ENCODE data around the gene SLC22A23.

SLC22A23 gene

DNA sequence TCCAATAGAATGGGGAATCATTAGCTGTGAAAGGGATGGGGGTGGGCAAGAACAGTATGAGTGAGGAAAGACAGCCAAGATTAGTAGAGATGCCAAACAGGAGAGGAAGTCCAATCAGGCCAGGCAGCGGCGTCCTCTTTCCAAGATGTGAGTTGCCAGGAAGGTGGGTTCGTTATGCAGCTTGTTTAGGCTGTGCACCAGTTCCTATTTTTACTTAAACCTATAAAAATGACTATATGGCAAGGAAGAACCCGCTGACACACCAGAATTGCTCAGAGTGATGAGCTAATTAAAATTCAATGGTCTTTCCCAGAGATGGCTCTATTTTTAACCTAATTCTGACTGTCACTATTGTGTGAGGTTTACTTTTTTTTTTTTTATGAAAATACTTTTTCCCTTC, 88.2 kb downstream of the SLC22A23 start:
- TF ChIP-seq TCF12 (IDR thresholded peaks at IDR 0.05; ENCODE audit: low read depth): no peak
- TF ChIP-seq, protein P1, sequence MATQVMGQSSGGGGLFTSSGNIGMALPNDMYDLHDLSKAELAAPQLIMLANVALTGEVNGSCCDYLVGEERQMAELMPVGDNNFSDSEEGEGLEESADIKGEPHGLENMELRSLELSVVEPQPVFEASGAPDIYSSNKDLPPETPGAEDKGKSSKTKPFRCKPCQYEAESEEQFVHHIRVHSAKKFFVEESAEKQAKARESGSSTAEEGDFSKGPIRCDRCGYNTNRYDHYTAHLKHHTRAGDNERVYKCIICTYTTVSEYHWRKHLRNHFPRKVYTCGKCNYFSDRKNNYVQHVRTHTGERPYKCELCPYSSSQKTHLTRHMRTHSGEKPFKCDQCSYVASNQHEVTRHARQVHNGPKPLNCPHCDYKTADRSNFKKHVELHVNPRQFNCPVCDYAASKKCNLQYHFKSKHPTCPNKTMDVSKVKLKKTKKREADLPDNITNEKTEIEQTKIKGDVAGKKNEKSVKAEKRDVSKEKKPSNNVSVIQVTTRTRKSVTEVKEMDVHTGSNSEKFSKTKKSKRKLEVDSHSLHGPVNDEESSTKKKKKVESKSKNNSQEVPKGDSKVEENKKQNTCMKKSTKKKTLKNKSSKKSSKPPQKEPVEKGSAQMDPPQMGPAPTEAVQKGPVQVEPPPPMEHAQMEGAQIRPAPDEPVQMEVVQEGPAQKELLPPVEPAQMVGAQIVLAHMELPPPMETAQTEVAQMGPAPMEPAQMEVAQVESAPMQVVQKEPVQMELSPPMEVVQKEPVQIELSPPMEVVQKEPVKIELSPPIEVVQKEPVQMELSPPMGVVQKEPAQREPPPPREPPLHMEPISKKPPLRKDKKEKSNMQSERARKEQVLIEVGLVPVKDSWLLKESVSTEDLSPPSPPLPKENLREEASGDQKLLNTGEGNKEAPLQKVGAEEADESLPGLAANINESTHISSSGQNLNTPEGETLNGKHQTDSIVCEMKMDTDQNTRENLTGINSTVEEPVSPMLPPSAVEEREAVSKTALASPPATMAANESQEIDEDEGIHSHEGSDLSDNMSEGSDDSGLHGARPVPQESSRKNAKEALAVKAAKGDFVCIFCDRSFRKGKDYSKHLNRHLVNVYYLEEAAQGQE (IDR thresholded peaks at IDR 0.05; ENCODE audit: low read depth): no peak
- TF ChIP-seq FOXM1 (IDR thresholded peaks at IDR 0.05; ENCODE audit: borderline replicate concordance, low read depth): no peak
- TF ChIP-seq YY1 (IDR thresholded peaks at IDR 0.05; ENCODE audit: low read depth): no peak
- TF ChIP-seq EGR1 (IDR thresholded peaks at IDR 0.05): no peak
- TF ChIP-seq, protein P2, sequence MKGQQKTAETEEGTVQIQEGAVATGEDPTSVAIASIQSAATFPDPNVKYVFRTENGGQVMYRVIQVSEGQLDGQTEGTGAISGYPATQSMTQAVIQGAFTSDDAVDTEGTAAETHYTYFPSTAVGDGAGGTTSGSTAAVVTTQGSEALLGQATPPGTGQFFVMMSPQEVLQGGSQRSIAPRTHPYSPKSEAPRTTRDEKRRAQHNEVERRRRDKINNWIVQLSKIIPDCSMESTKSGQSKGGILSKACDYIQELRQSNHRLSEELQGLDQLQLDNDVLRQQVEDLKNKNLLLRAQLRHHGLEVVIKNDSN (IDR thresholded peaks at IDR 0.05): no peak

DNA sequence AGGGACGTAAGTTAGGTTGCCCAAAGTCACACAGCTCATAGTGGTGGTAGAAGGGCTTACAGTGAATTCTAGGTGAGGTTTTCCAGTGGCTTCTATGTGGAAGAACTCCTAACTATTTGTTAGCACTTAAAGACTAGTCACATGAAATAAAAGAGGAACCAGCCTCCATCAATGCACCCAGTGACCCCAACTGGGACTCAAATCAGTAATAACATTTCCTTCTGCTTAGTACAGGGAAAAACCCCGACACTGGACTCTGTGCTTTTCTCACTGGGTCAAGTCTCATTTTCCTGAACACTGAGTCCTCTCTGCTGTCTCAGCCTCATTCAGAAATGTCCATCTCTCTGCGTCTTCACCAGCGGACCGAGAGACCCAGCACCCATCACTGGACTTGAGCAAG, 89.2 kb downstream of the SLC22A23 start:
- no peak for TF ChIP-seq TCF12 (IDR thresholded peaks at IDR 0.05; ENCODE audit: low read depth)
- no peak for TF ChIP-seq EP300 (IDR thresholded peaks at IDR 0.05; ENCODE audit: borderline replicate concordance)
- no peak for TF ChIP-seq CREB1 (IDR thresholded peaks at IDR 0.05; ENCODE audit: low read depth)
- TF ChIP-seq, protein P1 (IDR thresholded peaks at IDR 0.05; ENCODE audit: low read depth): no peak
- TF ChIP-seq NFIC (IDR thresholded peaks at IDR 0.05): no peak
- TF ChIP-seq ZBTB7A (IDR thresholded peaks at IDR 0.05; ENCODE audit: low read depth): no peak
- no peak for TF ChIP-seq CEBPB (IDR thresholded peaks at IDR 0.05)
- no peak for TF ChIP-seq FOXM1 (IDR thresholded peaks at IDR 0.05; ENCODE audit: borderline replicate concordance, low read depth)
- no peak for TF ChIP-seq RAD21 (IDR thresholded peaks at IDR 0.05; ENCODE audit: low read depth)
- no peak for TF ChIP-seq TAF1 (IDR thresholded peaks at IDR 0.05; ENCODE audit: low read depth)
- TF ChIP-seq EGR1 (IDR thresholded peaks at IDR 0.05): no peak
- TF ChIP-seq TEAD4 (IDR thresholded peaks at IDR 0.05): no peak
- TF ChIP-seq, protein P3, sequence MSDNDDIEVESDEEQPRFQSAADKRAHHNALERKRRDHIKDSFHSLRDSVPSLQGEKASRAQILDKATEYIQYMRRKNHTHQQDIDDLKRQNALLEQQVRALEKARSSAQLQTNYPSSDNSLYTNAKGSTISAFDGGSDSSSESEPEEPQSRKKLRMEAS (IDR thresholded peaks at IDR 0.05): no peak
- TF ChIP-seq, protein P2 (IDR thresholded peaks at IDR 0.05): no peak
- no peak for TF ChIP-seq YY1 (IDR thresholded peaks at IDR 0.05; ENCODE audit: low read depth)

DNA sequence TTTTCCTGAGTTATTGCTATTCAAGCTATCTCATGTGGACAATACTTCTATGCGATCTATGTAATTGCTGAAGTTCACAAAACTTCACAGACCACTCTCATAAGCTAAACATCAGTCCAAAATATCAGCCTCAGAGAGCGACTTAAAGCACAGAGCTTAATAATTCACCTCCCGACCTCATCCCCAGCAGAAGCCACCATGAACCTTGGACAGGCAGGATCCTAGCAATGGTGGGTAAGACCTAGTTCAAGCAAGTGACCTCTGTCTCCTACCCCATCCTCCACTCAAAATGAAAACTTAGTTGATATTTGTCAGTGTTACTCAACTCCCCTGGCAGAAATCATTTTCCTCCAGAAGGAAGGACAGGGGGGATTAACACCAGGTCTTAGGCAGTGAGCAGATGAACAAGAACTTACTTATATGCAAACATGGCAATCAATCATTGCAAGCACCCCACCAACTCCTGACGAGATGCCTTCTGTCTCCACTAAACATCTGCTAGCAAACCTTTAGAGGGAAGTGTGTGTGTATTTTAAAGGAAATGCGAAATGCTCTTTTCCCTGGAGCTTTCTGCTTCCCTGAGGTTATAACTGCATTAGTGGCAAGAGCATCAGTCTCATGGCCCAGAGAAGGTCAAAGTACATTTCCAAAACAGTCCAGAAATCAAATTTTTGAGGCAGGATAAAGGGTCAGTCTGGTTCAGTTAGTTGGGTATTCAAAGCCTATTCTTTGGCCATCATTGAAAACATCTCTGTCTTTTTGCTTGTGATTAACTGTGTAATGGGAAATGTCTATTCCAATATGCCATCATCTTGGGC, 90.0 kb downstream of the SLC22A23 start:
- TF ChIP-seq FOXM1 (IDR thresholded peaks at IDR 0.05; ENCODE audit: borderline replicate concordance, low read depth) (no peak), ZBTB7A (IDR thresholded peaks at IDR 0.05; ENCODE audit: low read depth) (no peak), TAF1 (IDR thresholded peaks at IDR 0.05; ENCODE audit: low read depth) (no peak), RAD21 (IDR thresholded peaks at IDR 0.05; ENCODE audit: low read depth) (no peak), CEBPB (IDR thresholded peaks at IDR 0.05) (no peak), TCF12 (IDR thresholded peaks at IDR 0.05; ENCODE audit: low read depth) (no peak), EP300 (IDR thresholded peaks at IDR 0.05; ENCODE audit: borderline replicate concordance) (no peak), NFIC (IDR thresholded peaks at IDR 0.05) (no peak), TEAD4 (IDR thresholded peaks at IDR 0.05) (no peak), YY1 (IDR thresholded peaks at IDR 0.05; ENCODE audit: low read depth) (no peak), EGR1 (IDR thresholded peaks at IDR 0.05) (no peak), CREB1 (IDR thresholded peaks at IDR 0.05; ENCODE audit: low read depth) (no peak)
- TF ChIP-seq, protein P3 (IDR thresholded peaks at IDR 0.05): no peak
- TF ChIP-seq, protein P2 (IDR thresholded peaks at IDR 0.05): no peak
- TF ChIP-seq, protein P1 (IDR thresholded peaks at IDR 0.05; ENCODE audit: low read depth): no peak

DNA sequence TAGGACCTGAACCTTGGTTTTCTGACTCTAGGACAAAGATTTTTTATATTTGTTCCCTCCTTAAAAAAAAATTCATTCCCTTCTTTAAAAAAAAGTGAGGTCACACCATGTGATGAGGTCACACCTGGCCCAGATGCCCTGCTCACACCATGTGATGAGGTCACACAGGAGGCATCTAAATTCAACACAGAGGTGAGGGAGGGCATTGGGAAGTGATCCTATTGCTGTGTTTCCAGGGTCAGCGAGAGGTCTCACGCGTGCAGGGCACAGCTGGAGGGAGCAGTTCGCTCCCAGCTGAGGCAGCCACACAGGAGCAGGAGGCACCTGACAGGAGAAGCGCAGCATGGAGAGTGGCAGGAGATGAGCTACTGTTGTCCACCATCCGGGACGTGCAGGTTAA, 92.5 kb downstream of the SLC22A23 start:
- TF ChIP-seq CEBPB (IDR thresholded peaks at IDR 0.05) (no peak), ZBTB7A (IDR thresholded peaks at IDR 0.05; ENCODE audit: low read depth) (no peak), CREB1 (IDR thresholded peaks at IDR 0.05; ENCODE audit: low read depth) (peak; percentile 50; the same call in 1 of the 2 replicates), EP300 (IDR thresholded peaks at IDR 0.05; ENCODE audit: borderline replicate concordance) (no peak), TAF1 (IDR thresholded peaks at IDR 0.05; ENCODE audit: low read depth) (no peak)
- TF ChIP-seq, protein P2 (IDR thresholded peaks at IDR 0.05): no peak
